ENCODE data around the gene MARCHF5.
"Not testable (repeated sequence)": the region's sequence is repeated elsewhere in the genome, so short reads cannot be mapped to it uniquely, and the experiment has no call there.

Gene MARCHF5

GRCh38 chr10:92387289-92387940 lies 96.4 kb downstream of the MARCHF5 start:
- no peak for DNase-seq (ENCODE audit: low read depth in 2 of 2)

GRCh38 chr10:92393173-92393572 lies 102.2 kb downstream of the MARCHF5 start:
- not testable (repeated sequence) for DNase-seq (ENCODE audit: low read depth in 2 of 2)

DNA sequence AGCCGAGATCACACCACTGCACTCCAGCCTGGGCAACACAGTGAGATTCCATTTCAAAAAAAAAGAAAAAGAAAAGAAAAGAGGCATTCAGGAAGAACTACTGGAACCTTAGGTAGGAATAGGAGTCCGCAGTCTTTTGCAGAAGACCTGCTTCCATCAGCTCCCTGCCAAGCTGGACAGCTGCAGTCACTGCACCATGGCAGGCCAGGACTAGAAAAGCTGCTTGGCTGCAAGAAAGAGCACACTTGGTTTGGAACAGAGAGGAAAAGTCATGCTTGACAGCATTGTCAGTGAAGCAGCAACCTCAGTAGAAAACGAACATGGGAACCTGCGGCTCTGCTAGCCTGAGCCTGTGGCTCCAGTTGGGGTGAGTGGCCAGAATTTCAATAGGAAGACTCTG lies 104.3 kb downstream of the MARCHF5 start:
- no peak for DNase-seq (ENCODE audit: low read depth in 2 of 2)

- not testable (repeated sequence) for DNase-seq (ENCODE audit: low read depth in 2 of 2)
Observed at GRCh38 chr10:92402234-92402633, 111.3 kb downstream of the MARCHF5 start.

Data from activated CD8-positive, alpha-beta memory T cell treated with anti-CD3 and anti-CD28 coated beads for 4 hours (primary cell).